Gastroesophageal sphincter (tissue), 3 donors: ENCODE results near the gene ENO2.

Experiments
- EP300 ChIP-seq: sonication (generic); formaldehyde crosslinking; IDR thresholded peaks from one replicate; pipeline ENCODE4 v1.6.1; 2017; ENCODE audit warnings: antibody characterized with exemption, mild to moderate bottlenecking
- POLR2A ChIP-seq, 2 donors: fragments of 450-650 bp; IDR thresholded peaks; one replicate each; pipeline ENCODE4 v1.6.1; 2017; ENCODE audit warnings: antibody characterized with exemption in 2 of 2, mild to moderate bottlenecking in 2 of 2, moderate library complexity in 1 of 2
- POLR2AphosphoS5 ChIP-seq: sonication (generic); formaldehyde crosslinking; IDR thresholded peaks from one replicate; pipeline ENCODE4 v1.6.1; 2017; ENCODE audit warnings: antibody characterized with exemption
- TF ChIP-seq, protein P1 (sequence below), 4 experiments: fragments of 200-600 bp in 2 of 4; fragments of 450-650 bp in 2 of 4; sonication (generic) in 1 of 4; IDR thresholded peaks; one replicate each; pipeline ENCODE4 v1.5.1; 2017 to 2019; ENCODE audit warnings: antibody characterized with exemption in 4 of 4, mild to moderate bottlenecking in 2 of 4, moderate library complexity in 2 of 4

DNA sequence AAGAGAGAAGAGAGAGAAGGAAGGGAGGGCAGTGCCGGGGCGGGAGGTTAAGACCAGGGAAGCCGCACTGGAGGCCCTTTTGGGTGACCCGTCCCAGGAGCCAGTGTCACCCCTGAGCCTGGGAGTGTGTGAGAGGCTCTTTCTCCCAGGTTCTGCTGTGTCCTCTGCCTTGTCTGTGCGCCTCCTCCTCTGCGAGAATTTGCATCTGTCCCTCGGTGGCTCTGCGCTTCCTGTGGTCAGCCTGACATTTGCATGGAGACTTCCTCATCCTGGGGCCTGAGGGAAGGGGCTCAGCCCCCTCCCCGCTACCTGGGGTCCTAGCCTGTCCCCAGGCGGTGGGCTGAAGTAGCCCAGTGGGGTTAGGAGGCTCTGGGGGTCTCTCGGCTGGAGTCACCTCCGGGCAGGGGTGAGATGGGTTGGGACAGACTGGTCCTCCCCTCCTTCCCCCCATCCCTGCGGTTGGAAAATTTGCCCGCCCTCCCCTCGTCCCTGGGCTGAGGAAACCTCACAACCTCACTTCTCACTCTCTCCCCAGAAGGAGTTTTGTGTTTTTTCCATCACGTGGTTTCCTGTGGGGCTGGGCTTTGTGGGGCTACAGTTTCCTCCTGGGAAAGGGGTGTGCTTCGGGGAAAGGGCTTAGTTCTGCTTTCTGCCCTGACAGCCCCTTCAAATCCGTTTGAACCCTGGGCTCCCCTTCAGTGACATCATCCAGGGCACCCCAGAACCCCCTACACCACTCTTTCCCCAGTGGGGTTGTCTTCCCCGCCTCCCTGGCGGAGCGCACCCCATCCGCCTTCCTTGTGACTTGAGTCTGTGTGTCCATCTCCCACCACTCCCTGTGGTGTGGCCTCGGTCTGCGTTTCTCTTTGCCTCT, 39.3 kb downstream of the ENO2 start:
- TF ChIP-seq POLR2AphosphoS5 (no peak), EP300 (no peak), POLR2A (IDR thresholded peaks at IDR 0.05) (no peak)
- TF ChIP-seq, protein P1, sequence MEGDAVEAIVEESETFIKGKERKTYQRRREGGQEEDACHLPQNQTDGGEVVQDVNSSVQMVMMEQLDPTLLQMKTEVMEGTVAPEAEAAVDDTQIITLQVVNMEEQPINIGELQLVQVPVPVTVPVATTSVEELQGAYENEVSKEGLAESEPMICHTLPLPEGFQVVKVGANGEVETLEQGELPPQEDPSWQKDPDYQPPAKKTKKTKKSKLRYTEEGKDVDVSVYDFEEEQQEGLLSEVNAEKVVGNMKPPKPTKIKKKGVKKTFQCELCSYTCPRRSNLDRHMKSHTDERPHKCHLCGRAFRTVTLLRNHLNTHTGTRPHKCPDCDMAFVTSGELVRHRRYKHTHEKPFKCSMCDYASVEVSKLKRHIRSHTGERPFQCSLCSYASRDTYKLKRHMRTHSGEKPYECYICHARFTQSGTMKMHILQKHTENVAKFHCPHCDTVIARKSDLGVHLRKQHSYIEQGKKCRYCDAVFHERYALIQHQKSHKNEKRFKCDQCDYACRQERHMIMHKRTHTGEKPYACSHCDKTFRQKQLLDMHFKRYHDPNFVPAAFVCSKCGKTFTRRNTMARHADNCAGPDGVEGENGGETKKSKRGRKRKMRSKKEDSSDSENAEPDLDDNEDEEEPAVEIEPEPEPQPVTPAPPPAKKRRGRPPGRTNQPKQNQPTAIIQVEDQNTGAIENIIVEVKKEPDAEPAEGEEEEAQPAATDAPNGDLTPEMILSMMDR (IDR thresholded peaks at IDR 0.05), result no peak
